GM20431 (cell line): Measurements from ENCODE around the gene SDC4.
"Not testable (repeated sequence)": the region's sequence is repeated elsewhere in the genome, so short reads cannot be mapped to it uniquely, and the experiment has no call there.

Source experiments
- in situ Hi-C: fragments of 300-500 bp; cut with MseI, MboI; formaldehyde crosslinking; loops from one replicate; pipeline ENCODE4 v1.15.0; 2020; ENCODE audit warnings: low sequenced_read_pairs; ENCODE audit not compliant: unreplicated experiment

The SDC4 gene

GRCh38 chr20:45366192-45366591 is 18.0 kb upstream of the SDC4 start:
- in situ Hi-C loops, result no loop called here

- in situ Hi-C loops, result no loop called here
These were observed 17.3 kb upstream of the SDC4 start for GRCh38 chr20:45365444-45365970.

DNA sequence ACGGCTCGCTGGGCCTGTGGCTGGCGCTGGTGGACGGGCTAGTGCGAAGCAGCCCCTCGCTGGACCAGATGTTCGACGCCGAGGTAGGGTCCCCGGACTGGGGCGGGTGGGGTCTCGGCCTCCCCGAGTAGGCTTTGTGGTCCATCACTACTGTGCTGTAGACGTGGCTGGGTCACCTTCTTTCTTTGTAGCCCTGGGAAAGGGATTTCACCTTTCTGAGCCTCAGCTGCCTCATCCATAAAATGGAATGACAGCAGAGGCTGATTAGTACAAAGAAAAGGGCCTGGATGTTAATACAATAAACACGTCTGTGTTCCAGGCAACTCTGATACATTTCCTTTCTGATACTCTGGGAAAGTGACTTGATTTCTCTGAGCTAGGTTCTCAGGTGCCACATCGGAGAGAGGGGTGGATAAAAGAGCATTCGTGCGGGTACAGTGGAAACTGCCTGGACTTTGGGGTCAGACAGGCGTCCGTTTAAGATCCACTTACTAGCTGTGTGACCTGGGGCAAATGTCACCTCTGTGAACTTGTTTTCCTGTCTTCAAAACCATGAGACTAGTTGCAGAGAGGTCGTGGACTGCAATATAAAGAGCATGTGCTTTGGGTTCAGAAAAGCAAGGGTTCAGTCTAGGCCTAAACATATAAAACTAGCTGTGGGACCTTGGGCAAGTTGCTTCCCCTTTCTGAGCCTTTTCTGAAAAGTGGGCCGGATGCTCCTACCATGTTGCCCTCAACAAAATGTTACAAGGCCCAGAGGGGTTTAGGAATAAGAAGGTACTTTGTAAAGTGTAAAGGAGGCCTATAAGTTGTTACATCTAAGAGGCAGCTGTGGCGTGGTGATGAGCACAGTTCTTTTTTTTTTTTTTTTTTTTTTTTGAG is 15.6 kb upstream of the SDC4 start:
- in situ Hi-C loops, result no loop called here

GRCh38 chr20:45362804-45363610 is 14.8 kb upstream of the SDC4 start, which contains the start of gene SYS1:
SYS1 (plus strand) TSS chr20:45363156; CDS start chr20:45363532, 376 bp downstream.
- in situ Hi-C loops, result no loop called here

- in situ Hi-C loops, result no loop called here
These were observed 13.6 kb upstream of the SDC4 start for GRCh38 chr20:45361793-45362192.

GRCh38 chr20:45359406-45360148 is 11.4 kb upstream of the SDC4 start:
- in situ Hi-C loops, result no loop called here

DNA sequence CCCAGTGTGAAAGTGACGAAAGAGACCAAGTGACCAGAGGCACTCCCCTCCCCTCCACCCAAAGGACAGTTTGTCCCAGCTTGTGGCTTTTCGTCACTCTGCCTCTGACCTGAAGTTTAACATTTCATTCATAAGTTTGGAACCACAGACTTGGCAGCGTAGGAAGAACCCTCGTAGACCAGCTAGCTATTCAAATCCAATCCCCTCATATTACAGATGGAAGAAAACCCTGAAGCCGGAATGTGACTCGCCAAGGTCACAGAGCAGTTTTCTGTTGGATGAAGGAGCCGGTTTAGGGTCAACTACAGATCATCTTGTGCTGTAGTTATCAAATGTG is 10.8 kb upstream of the SDC4 start:
- in situ Hi-C loops, result no loop called here

GRCh38 chr20:45358282-45359068 is 10.3 kb upstream of the SDC4 start:
- in situ Hi-C loops, result no loop called here

- in situ Hi-C loops, result no loop called here
These were observed 7.2 kb upstream of the SDC4 start for GRCh38 chr20:45355209-45356084.

- in situ Hi-C loops, result no loop called here
These were observed 6.4 kb upstream of the SDC4 start for GRCh38 chr20:45354423-45355208.

DNA sequence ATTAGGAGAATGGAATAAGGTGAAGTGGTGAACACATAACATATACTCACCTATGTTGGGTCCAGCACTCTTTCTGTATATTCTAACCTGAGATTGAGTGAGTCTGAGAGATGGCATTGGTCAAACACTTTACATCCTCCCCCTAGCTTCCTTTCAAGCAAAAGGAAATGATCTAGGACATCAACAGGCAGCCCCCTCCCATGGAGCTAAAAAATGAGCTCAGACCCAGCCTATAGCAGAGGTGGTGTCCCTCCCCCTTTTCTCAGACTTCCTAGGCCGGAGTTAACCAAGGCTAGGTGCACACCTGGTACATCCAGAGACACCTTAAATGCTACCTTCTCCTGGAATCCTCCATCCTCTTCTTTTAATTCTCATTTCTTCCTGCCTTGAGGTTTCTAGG is 5.5 kb upstream of the SDC4 start:
- in situ Hi-C loops, result no loop called here

GRCh38 chr20:45352729-45353128 is 4.5 kb upstream of the SDC4 start:
- in situ Hi-C loops, result no loop called here

DNA sequence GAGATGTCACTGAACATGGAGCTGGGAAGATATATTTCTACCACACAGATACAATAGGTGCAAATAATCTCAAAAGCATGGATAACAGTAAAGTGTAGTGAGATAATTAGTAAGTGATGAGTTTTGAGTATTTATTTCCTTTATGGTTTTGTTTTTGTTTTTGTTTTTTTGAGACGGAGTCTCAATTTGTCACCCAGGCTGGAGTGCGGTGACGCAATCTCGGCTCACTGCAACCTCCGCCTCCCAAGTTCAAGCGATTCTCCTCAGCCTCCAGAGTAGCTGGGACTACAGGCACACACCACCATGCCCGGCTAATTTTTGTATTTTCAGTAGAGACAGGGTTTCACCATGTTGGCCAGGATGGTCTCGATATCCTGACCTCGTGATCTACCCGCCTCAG is 2.6 kb upstream of the SDC4 start:
- in situ Hi-C loops, result not testable (repeated sequence)

- in situ Hi-C loops, result no loop called here
These were observed 2.0 kb upstream of the SDC4 start for GRCh38 chr20:45350217-45350616.

GRCh38 chr20:45347297-45347935 is 808 bp downstream of the SDC4 start:
- in situ Hi-C loops, result no loop called here

DNA sequence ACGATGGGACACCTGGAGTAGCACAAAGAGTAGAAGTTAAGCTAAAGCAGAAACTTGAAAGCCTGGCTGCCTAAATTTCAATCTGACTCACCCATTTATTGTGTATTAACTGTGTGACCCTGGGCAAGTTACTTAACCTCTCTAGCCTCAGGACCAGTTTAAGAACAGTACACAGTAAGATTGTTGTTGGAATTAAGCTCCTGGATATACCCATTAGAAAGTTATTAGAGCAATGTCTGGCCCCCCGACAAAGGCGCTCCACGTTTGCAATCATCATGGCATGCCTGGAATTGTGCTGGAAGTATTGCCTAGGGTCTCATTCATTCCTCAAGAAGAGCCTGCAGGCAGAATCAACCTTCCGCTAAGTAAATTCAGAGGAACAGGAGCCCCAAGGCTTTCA is 1.4 kb downstream of the SDC4 start:
- in situ Hi-C loops, result no loop called here

- in situ Hi-C loops, result no loop called here
These were observed 1.9 kb downstream of the SDC4 start for GRCh38 chr20:45346291-45346718.
